ENCODE measurements around the gene SYCP1. TPM values are rescaled to one million over a fixed set of nuclear protein-coding genes. Genes with fewer than 3 reads are reported as not detected.

Gene SYCP1
- total RNA-seq, 6 donors from 2014 or later: not detected

- ATAC-seq (ENCODE audit: low FRiP score in 2 of 2): no peak
- Histone ChIP-seq H3K27me3 (no peaks in the 10 kb centered on the region), H3K27ac (no peak overlapping the region), H3K4me1 (no peaks in the 10 kb centered on the region), H3K4me3 (no peak overlapping the region), H3K36me3 (no peaks in the 10 kb centered on the region), H3K9me3 (no peaks in the 10 kb centered on the region)
- TF ChIP-seq EP300 (IDR thresholded peaks at IDR 0.05) (no peak), POLR2AphosphoS5 (IDR thresholded peaks at IDR 0.05) (no peak), POLR2A (IDR thresholded peaks at IDR 0.05) (no peak)
- TF ChIP-seq, protein P1, sequence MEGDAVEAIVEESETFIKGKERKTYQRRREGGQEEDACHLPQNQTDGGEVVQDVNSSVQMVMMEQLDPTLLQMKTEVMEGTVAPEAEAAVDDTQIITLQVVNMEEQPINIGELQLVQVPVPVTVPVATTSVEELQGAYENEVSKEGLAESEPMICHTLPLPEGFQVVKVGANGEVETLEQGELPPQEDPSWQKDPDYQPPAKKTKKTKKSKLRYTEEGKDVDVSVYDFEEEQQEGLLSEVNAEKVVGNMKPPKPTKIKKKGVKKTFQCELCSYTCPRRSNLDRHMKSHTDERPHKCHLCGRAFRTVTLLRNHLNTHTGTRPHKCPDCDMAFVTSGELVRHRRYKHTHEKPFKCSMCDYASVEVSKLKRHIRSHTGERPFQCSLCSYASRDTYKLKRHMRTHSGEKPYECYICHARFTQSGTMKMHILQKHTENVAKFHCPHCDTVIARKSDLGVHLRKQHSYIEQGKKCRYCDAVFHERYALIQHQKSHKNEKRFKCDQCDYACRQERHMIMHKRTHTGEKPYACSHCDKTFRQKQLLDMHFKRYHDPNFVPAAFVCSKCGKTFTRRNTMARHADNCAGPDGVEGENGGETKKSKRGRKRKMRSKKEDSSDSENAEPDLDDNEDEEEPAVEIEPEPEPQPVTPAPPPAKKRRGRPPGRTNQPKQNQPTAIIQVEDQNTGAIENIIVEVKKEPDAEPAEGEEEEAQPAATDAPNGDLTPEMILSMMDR (IDR thresholded peaks at IDR 0.05): no peak
- no peak for DNase-seq
- WGBS, 2 donors: 83 to 94% methylated on average over 2 of the region's 2 CpGs
Measured at GRCh38 chr1:115040501-115040900, 185.8 kb downstream of the SYCP1 start.

- Histone ChIP-seq H3K27me3 (no peaks in the 10 kb centered on the region), H3K27ac (no peak overlapping the region), H3K4me1 (no peaks in the 10 kb centered on the region), H3K9me3 (no peaks in the 10 kb centered on the region), H3K4me3 (no peak overlapping the region), H3K36me3 (no peaks in the 10 kb centered on the region)
- no peak for ATAC-seq (ENCODE audit: low FRiP score in 2 of 2)
- TF ChIP-seq POLR2A (IDR thresholded peaks at IDR 0.05) (no peak), POLR2AphosphoS5 (IDR thresholded peaks at IDR 0.05) (no peak), EP300 (IDR thresholded peaks at IDR 0.05) (no peak)
- no peak for DNase-seq
Measured at GRCh38 chr1:115041654-115042053, 187.0 kb downstream of the SYCP1 start.

Other genes with a start within 250 kb of the SYCP1 start
- gene DENND2C, start 184.8 kb upstream of the SYCP1 start, total RNA-seq: 1 to 10 TPM; 2.1 to 6.5 (median 3.6) TPM
- under 1 TPM in 3 of 6 donors, not detected in 3; 0.26 to 0.77 (median 0.30) TPM for gene AMPD1, start 159.3 kb upstream of the SYCP1 start, total RNA-seq
- 10 to 100 TPM; 11.5 to 36.6 (median 25.4) TPM for gene NRAS, start 138.1 kb upstream of the SYCP1 start, total RNA-seq
- 100 to 1,000 TPM; 223 to 548 (median 373) TPM for gene CSDE1, start 96.9 kb upstream of the SYCP1 start, total RNA-seq
- 10 to 100 TPM in 5 of 6 donors, 1 to 10 TPM in 1; 6.0 to 36.3 (median 28.7) TPM for gene SIKE1, start 74.2 kb upstream of the SYCP1 start, total RNA-seq
- not detected for gene TSHB, start 175.0 kb downstream of the SYCP1 start, total RNA-seq
- gene TSPAN2, start 234.6 kb downstream of the SYCP1 start, total RNA-seq: 10 to 100 TPM in 1 of 6 donors, 1 to 10 TPM in 5; 1.7 to 13.7 (median 4.5) TPM